Measurements from ENCODE around the gene RBM39.

RBM39 gene

GRCh38 chr20:35699957-35700624 lies 42.0 kb downstream of the RBM39 start:
- peak overlapping the region; percentile 71 for H3K4me3 ChIP-seq (ENCODE audit: low read depth, low read length)
- no peak for DNase-seq (ENCODE audit: low read depth)
- TF ChIP-seq CTCF (IDR thresholded peaks at IDR 0.05; ENCODE audit: low read depth, low read length, missing control alignments): no peak

- DNase-seq (ENCODE audit: low read depth): peak; percentile 44
- TF ChIP-seq CTCF (IDR thresholded peaks at IDR 0.05; ENCODE audit: low read depth, low read length, missing control alignments): peak; percentile 7
- H3K4me3 ChIP-seq (ENCODE audit: low read depth, low read length): peak within 1 kb of the TSS; percentile 71
Measured at GRCh38 chr20:35699127-35699956, 42.7 kb downstream of the RBM39 start, which contains the start of the genes NFS1 and ROMO1. Gene NFS1 (minus strand): TSS chr20:35699352. CDS start chr20:35699288, 64 bp downstream. Gene ROMO1 (plus strand): TSS chr20:35699405. CDS start chr20:35699633, 228 bp downstream.

GRCh38 chr20:35698298-35699126 lies 43.5 kb downstream of the RBM39 start:
- DNase-seq (ENCODE audit: low read depth): no peak
- peak overlapping the region; percentile 71 for H3K4me3 ChIP-seq (ENCODE audit: low read depth, low read length)
- TF ChIP-seq CTCF (IDR thresholded peaks at IDR 0.05; ENCODE audit: low read depth, low read length, missing control alignments): no peak

DNA sequence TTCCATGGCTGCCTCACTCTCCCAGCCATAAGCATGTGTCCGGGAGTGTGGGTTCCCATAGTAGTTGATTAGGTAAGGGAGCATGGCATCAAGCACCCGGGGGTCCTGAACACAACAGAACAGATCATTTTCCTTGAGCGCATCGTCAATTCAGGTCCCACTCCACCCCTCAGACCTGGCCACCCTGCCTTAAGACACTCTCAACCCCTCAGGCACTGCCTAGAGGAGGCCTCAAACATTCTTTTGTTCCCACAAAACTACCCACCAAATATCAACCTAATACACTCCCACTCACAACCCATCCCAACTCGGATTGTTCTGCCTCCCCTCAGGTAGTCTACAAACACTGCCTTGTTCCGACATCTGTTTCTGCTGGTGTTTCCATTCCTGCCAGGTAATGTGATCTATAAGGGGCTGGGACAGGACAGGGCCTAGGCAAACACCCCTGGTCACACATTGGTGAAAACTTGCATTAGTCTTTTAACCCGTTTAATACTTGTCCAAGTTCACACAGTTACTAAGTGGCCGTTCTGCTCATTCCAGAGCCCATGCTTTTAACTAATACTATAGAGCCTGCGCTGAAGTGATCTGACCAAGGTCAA lies 44.3 kb downstream of the RBM39 start:
- no peak for DNase-seq (ENCODE audit: low read depth)
- no peak for TF ChIP-seq CTCF (IDR thresholded peaks at IDR 0.05; ENCODE audit: low read depth, low read length, missing control alignments)
- H3K4me3 ChIP-seq (ENCODE audit: low read depth, low read length): peak overlapping the region; percentile 71

DNA sequence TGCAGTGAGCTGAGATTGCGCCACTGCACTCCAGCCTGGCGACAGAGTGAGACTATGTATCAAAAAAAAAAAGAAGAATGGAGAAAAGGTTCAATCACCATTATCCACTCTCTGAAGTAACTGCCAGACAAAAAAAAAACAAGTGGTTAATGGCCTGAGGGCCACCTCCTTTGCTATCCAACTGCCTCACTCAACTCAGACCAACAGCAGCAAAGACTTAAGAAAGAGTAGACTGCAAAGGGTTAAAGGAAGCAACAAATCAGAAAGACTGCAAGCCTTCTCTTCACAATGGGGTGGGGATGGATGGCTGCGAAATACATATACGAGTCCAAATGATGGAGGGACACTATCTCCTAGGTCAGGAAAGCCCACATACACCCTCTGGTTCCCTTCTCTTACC lies 46.1 kb downstream of the RBM39 start:
- no peak for TF ChIP-seq CTCF (IDR thresholded peaks at IDR 0.05; ENCODE audit: low read depth, low read length, missing control alignments)
- no peak overlapping the region for H3K4me3 ChIP-seq (ENCODE audit: low read depth, low read length)
- DNase-seq (ENCODE audit: low read depth): no peak

GRCh38 chr20:35695245-35695749 lies 46.8 kb downstream of the RBM39 start:
- TF ChIP-seq CTCF (IDR thresholded peaks at IDR 0.05; ENCODE audit: low read depth, low read length, missing control alignments): no peak
- no peak overlapping the region for H3K4me3 ChIP-seq (ENCODE audit: low read depth, low read length)
- no peak for DNase-seq (ENCODE audit: low read depth)

All from GM12864 (cell line).